HCT116 (cell line): ENCODE data around the gene VIPR2. TPM values are rescaled to one million over a fixed set of nuclear protein-coding genes. Genes with fewer than 3 reads are reported as not detected.

Source experiments
- ATAC-seq: fragments of 200-7000 bp; cut with Tn5 transposase; 2 replicates; pipeline ENCODE4 v1.9.1; 2020; ENCODE audit warnings: mild to moderate bottlenecking, moderate library complexity
- BruUV-seq: library from RNA; stranded (reverse); fragments of 400-500 nt; replicated peaks from 2 replicates; lab custom pipeline; 2021; lab: Mats Ljungman, UMichigan
- CTCF ChIA-PET: fragments of 300-600 bp; sonication (Branson Sonifier 250); formaldehyde crosslinking; loops from one replicate; lab custom pipeline; 2021; ENCODE audit warnings: antibody characterized with exemption; lab: Charles Lee
- POLR2A ChIA-PET: fragments of 300-600, 350-600 bp; sonication (Branson Sonifier 250); formaldehyde crosslinking; loops from one replicate; lab custom pipeline; 2021; ENCODE audit warnings: antibody characterized with exemption; lab: Charles Lee
- RAD21 ChIA-PET, 2 experiments: fragments of 300-600 bp; sonication (Branson Sonifier 250); formaldehyde crosslinking; loops; one replicate each; lab custom pipeline; 2023; ENCODE audit warnings: low total read pairs in 2 of 2; ENCODE audit not compliant: uncharacterized antibody in 2 of 2, unreplicated experiment in 2 of 2, low non-redundant PET in 1 of 2; lab: Charles Lee
- DNase-seq: peaks from one replicate; pipeline ENCODE4 v3.0.0-alpha.2; 2010; ENCODE audit warnings: low read depth, low spot score
- H2AFZ ChIP-seq: fragments of 200-600 bp; shearing (Covaris generic), sonication (generic); 2 replicates; pipeline ENCODE4 v1.6.1; 2017; ENCODE audit warnings: low read depth, mixed run types, mixed read lengths, antibody characterized with exemption, low read length; ENCODE audit not compliant: poor library complexity, severe bottlenecking
- H3K27ac ChIP-seq: 2 replicates; pipeline ENCODE4 v1.5.1; 2012; ENCODE audit warnings: low read depth, low read length
- H3K27me3 ChIP-seq: fragments of 200-600 bp; sonication (generic); 2 replicates; pipeline ENCODE4 v1.6.1; 2016; ENCODE audit warnings: mixed run types, low read length, mixed read lengths; ENCODE audit not compliant: insufficient read depth
- H3K36me3 ChIP-seq, 2 experiments: fragments of 200-500 bp in 1 of 2; fragments of 200-600 bp in 1 of 2; sonication (Bioruptor generic) in 1 of 2; sonication (generic) in 1 of 2; 2 replicates each; pipeline versions ENCODE4 v1.5.1 to v1.6.1; 2014 to 2016; ENCODE audit warnings: low read length in 2 of 2, inconsistent platforms in 1 of 2, mixed read lengths in 1 of 2, mixed run types in 1 of 2; ENCODE audit not compliant: insufficient read depth in 2 of 2, control insufficient read depth in 1 of 2
- H3K4me1 ChIP-seq, 2 experiments: fragments of 200-600 bp in 1 of 2; sonication (generic) in 1 of 2; 2 replicates each; pipeline versions ENCODE4 v1.5.1 to v1.6.1; 2012 to 2017; ENCODE audit warnings: low read length in 2 of 2, inconsistent platforms in 1 of 2, mild to moderate bottlenecking in 1 of 2, mixed read lengths in 1 of 2, mixed run types in 1 of 2, moderate library complexity in 1 of 2; ENCODE audit not compliant: insufficient read depth in 2 of 2, control insufficient read depth in 1 of 2
- H3K4me2 ChIP-seq: fragments of 200-600 bp; sonication (generic); 2 replicates; pipeline ENCODE4 v1.6.1; 2017; ENCODE audit warnings: mixed run types, low read length, mixed read lengths
- H3K4me3 ChIP-seq, 2 experiments: fragments of 200-600 bp in 1 of 2; sonication (generic) in 1 of 2; replicated peaks in 1 of 2; 2 replicates each; pipeline ENCODE4 v1.5.1; 2011 to 2016; ENCODE audit warnings: low read length in 2 of 2, control low read depth in 1 of 2, low read depth in 1 of 2, mild to moderate bottlenecking in 1 of 2, mixed read lengths in 1 of 2, mixed run types in 1 of 2
- H3K79me2 ChIP-seq: fragments of 200-600 bp; sonication (generic); 2 replicates; pipeline ENCODE4 v1.6.1; 2017; ENCODE audit warnings: mild to moderate bottlenecking, mixed run types, low read length, moderate library complexity, mixed read lengths; ENCODE audit not compliant: insufficient read depth
- H3K9ac ChIP-seq: fragments of 200-600 bp; sonication (generic); 2 replicates; pipeline ENCODE4 v1.6.1; 2016; ENCODE audit warnings: low read length, mixed read lengths
- H3K9me2 ChIP-seq: fragments of 200-600 bp; sonication (generic), shearing (Covaris generic); 2 replicates; pipeline ENCODE4 v1.6.1; 2017; ENCODE audit warnings: mixed run types, mild to moderate bottlenecking, moderate library complexity; ENCODE audit not compliant: insufficient read depth
- H3K9me3 ChIP-seq, 2 experiments: fragments of 200-500 bp in 1 of 2; fragments of 200-600 bp in 1 of 2; sonication (Bioruptor generic) in 1 of 2; sonication (generic) in 1 of 2; 2 replicates each; pipeline ENCODE4 v1.6.1; 2014 to 2017; ENCODE audit warnings: low read length in 2 of 2, mixed read lengths in 2 of 2, inconsistent platforms in 1 of 2, low read depth in 1 of 2, mild to moderate bottlenecking in 1 of 2, mixed run types in 1 of 2, moderate library complexity in 1 of 2; ENCODE audit not compliant: control insufficient read depth in 1 of 2, insufficient read depth in 1 of 2
- H4K20me1 ChIP-seq: fragments of 200-600 bp; sonication (generic), shearing (Covaris generic); 2 replicates; pipeline ENCODE4 v1.6.1; 2017; ENCODE audit warnings: mixed run types, mild to moderate bottlenecking, moderate library complexity; ENCODE audit not compliant: insufficient read depth
- ATF3 ChIP-seq: IDR thresholded peaks from 2 replicates; pipeline ENCODE4 v1.6.1; 2012
- CBX3 ChIP-seq: IDR thresholded peaks from 2 replicates; pipeline ENCODE4 v1.6.1; 2012; ENCODE audit warnings: low read depth
- CTCF ChIP-seq, 3 experiments: fragments of 200-600 bp in 1 of 3; sonication (generic) in 1 of 3; IDR thresholded peaks in 2 of 3; conservative IDR thresholded peaks in 1 of 3; 2 replicates each; pipeline ENCODE4 v1.5.1; 2012 to 2017; ENCODE audit warnings: low read depth in 2 of 3, low read length in 2 of 3, antibody characterized with exemption in 1 of 3, borderline replicate concordance in 1 of 3, control low read depth in 1 of 3, mild to moderate bottlenecking in 1 of 3, mixed read lengths in 1 of 3, mixed run types in 1 of 3, moderate library complexity in 1 of 3; ENCODE audit not compliant: insufficient read depth in 1 of 3
- EGR1 ChIP-seq: IDR thresholded peaks from 2 replicates; pipeline ENCODE4 v1.6.1; 2012; ENCODE audit warnings: low read depth
- ELF1 ChIP-seq: IDR thresholded peaks from 2 replicates; pipeline ENCODE4 v1.6.1; 2012; ENCODE audit warnings: low read depth, borderline replicate concordance
- EZH2 ChIP-seq: fragments of 200-600 bp; sonication (generic); IDR thresholded peaks from 2 replicates; pipeline ENCODE4 v1.6.1; 2017; ENCODE audit warnings: antibody characterized with exemption, mixed run types
- EZH2phosphoT487 ChIP-seq: fragments of 200-600 bp; IDR thresholded peaks from 2 replicates; pipeline ENCODE4 v1.6.1; 2018; ENCODE audit warnings: antibody characterized with exemption, borderline replicate concordance
- FOSL1 ChIP-seq: IDR thresholded peaks from 2 replicates; pipeline ENCODE4 v1.6.1; 2012; ENCODE audit warnings: low read depth
- JUND ChIP-seq: IDR thresholded peaks from 2 replicates; pipeline ENCODE4 v1.6.1; 2012
- MAX ChIP-seq: IDR thresholded peaks from 2 replicates; pipeline ENCODE4 v1.6.1; 2012
- POLR2A ChIP-seq: IDR thresholded peaks from 2 replicates; pipeline ENCODE4 v1.7.0; 2011; ENCODE audit warnings: borderline replicate concordance; ENCODE audit not compliant: insufficient read depth, insufficient read length; ENCODE audit errors: extremely low read depth
- POLR2AphosphoS5 ChIP-seq: IDR thresholded peaks from 2 replicates; pipeline ENCODE4 v1.6.1; 2011; ENCODE audit warnings: mild to moderate bottlenecking, low read depth, low read length, moderate library complexity
- RAD21 ChIP-seq: IDR thresholded peaks from 2 replicates; pipeline ENCODE4 v1.6.1; 2012; ENCODE audit warnings: low read depth, mild to moderate bottlenecking
- SIN3A ChIP-seq: IDR thresholded peaks from 2 replicates; pipeline ENCODE4 v1.6.1; 2012; ENCODE audit warnings: low read depth
- SP1 ChIP-seq: IDR thresholded peaks from 2 replicates; pipeline ENCODE4 v1.6.1; 2012; ENCODE audit warnings: low read depth
- SRF ChIP-seq: IDR thresholded peaks from 2 replicates; pipeline ENCODE4 v1.6.1; 2012; ENCODE audit warnings: low read depth
- TCF7L2 ChIP-seq: IDR thresholded peaks from 2 replicates; pipeline ENCODE4 v1.7.0; 2011; ENCODE audit warnings: borderline replicate concordance, inconsistent platforms; ENCODE audit not compliant: insufficient read depth, insufficient read length; ENCODE audit errors: extremely low read depth
- ZBTB33 ChIP-seq: IDR thresholded peaks from 2 replicates; pipeline ENCODE4 v1.6.1; 2011; ENCODE audit warnings: mild to moderate bottlenecking, low read length, moderate library complexity; ENCODE audit not compliant: insufficient replicate concordance; ENCODE audit errors: extremely low read depth
- ZNF274 ChIP-seq: fragments of 200-500 bp; sonication (Bioruptor generic); IDR thresholded peaks from 2 replicates; pipeline ENCODE4 v1.6.1; 2014; ENCODE audit warnings: mild to moderate bottlenecking, low read depth, low read length, inconsistent platforms
- intact Hi-C: fragments of 100-400 bp; cut with micrococcal nuclease; formaldehyde crosslinking; loops from 2 replicates; pipeline ENCODE4 v1.10.0; 2022
- total RNA-seq: library from RNA; stranded (reverse); gene quantifications from one replicate; pipeline ENCODE4 v1.2.1, GENCODE V29; 2021; ENCODE audit not compliant: unreplicated experiment

The VIPR2 gene
- total RNA-seq, 1 experiment from 2014 or later = 0.10 TPM

- H3K9me2 ChIP-seq = no peaks in the 10 kb centered on the region
- no peak for TF ChIP-seq MAX
- no peak for TF ChIP-seq RAD21
- TF ChIP-seq CTCF (IDR thresholded peaks at IDR 0.05 in 2 of 3, conservative IDR thresholded peaks at IDR 0.05 in 1 of 3; ENCODE audit: borderline replicate concordance in 1 of 3, insufficient read depth in 1 of 3, low read depth in 2 of 3, low read length in 2 of 3) = no peak
- no peak for TF ChIP-seq POLR2AphosphoS5
- no peak for TF ChIP-seq JUND
- TF ChIP-seq EGR1 = no peak
- TF ChIP-seq ZBTB33 = no peak
- no peak for TF ChIP-seq ZNF274
- TF ChIP-seq SRF = no peak
- no peak for TF ChIP-seq POLR2A
- no peak for TF ChIP-seq FOSL1
- TF ChIP-seq SP1 = no peak
- TF ChIP-seq ELF1 = no peak
- no peak for TF ChIP-seq CBX3
- TF ChIP-seq EZH2 = no peak
- TF ChIP-seq EZH2phosphoT487 = no peak
- TF ChIP-seq ATF3 = no peak
- no peak for TF ChIP-seq TCF7L2
- TF ChIP-seq SIN3A = no peak
- ChIA-PET RAD21 (no interaction called here), CTCF (no interaction called here), POLR2A (no interaction called here)
- no peaks in the 10 kb centered on the region for H3K36me3 ChIP-seq
- H3K79me2 ChIP-seq = no peaks in the 10 kb centered on the region
- H3K27me3 ChIP-seq = peaks cover 25% of the 10 kb centered on the region
- H3K27ac ChIP-seq = no peak overlapping the region
- no TSS peak for BruUV-seq
- no peak overlapping the region for H3K9ac ChIP-seq
- H3K4me2 ChIP-seq = no peak overlapping the region
- H3K4me1 ChIP-seq = no peaks in the 10 kb centered on the region
- no peak overlapping the region for H3K4me3 ChIP-seq
- intact Hi-C loops = no loop called here
- H2AFZ ChIP-seq = no peak overlapping the region
- no peaks in the 10 kb centered on the region for H3K9me3 ChIP-seq
- no peak for ATAC-seq
- no peak for DNase-seq
- no peaks in the 10 kb centered on the region for H4K20me1 ChIP-seq
Measured at GRCh38 chr7:159051916-159052315, 92.8 kb downstream of the VIPR2 start.
